ENCODE results near the gene FANCC.

DNA sequence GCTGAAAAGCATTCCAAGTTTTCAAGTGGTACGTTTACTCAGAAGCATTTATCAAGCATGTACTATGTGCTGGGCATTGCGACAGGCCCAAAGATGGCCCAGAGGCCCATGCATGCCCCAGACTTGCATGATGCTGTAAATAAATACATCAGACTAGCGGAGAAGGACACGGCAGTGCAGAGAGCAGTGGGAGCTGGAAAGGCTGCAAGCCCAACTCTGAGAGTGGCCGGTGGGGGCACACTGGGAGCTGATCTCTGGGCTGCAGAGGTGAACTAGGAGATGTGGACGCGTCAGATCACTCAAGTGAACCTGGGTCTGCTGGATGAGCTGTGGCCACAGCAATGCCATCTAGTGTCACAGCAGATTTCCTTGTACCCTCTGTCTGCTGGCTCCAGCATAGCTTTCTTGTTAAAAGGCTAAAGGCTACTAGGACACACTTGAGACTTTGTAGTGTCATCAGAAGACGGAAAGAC lies 246.9 kb downstream of the FANCC start:
- TF ChIP-seq POLR2A (IDR thresholded peaks at IDR 0.05): no peak
- TF ChIP-seq, protein P1, sequence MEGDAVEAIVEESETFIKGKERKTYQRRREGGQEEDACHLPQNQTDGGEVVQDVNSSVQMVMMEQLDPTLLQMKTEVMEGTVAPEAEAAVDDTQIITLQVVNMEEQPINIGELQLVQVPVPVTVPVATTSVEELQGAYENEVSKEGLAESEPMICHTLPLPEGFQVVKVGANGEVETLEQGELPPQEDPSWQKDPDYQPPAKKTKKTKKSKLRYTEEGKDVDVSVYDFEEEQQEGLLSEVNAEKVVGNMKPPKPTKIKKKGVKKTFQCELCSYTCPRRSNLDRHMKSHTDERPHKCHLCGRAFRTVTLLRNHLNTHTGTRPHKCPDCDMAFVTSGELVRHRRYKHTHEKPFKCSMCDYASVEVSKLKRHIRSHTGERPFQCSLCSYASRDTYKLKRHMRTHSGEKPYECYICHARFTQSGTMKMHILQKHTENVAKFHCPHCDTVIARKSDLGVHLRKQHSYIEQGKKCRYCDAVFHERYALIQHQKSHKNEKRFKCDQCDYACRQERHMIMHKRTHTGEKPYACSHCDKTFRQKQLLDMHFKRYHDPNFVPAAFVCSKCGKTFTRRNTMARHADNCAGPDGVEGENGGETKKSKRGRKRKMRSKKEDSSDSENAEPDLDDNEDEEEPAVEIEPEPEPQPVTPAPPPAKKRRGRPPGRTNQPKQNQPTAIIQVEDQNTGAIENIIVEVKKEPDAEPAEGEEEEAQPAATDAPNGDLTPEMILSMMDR (IDR thresholded peaks at IDR 0.05): no peak
